HS-5 (cell line): Measurements from ENCODE around the gene DDX52.
A peak's percentile ranks its signal among the peaks of the same experiment; 100 is the strongest.

Experiments
- DNase-seq: peaks from one replicate; pipeline ENCODE4 v3.0.0-alpha.2; 2012; ENCODE audit warnings: low read depth

Gene DDX52

GRCh38 chr17:37576281-37576680, 67.0 kb downstream of the DDX52 start:
- DNase-seq, result peak; percentile 10

- no peak for DNase-seq
Measured at GRCh38 chr17:37574427-37574826, 68.8 kb downstream of the DDX52 start.

- no peak for DNase-seq
Measured at GRCh38 chr17:37571674-37572073, 71.6 kb downstream of the DDX52 start.

GRCh38 chr17:37570527-37571093, 72.6 kb downstream of the DDX52 start:
- DNase-seq, result peak; percentile 24

- DNase-seq, result no peak
Measured at GRCh38 chr17:37568350-37569053, 74.7 kb downstream of the DDX52 start.

GRCh38 chr17:37567538-37567937, 75.7 kb downstream of the DDX52 start:
- no peak for DNase-seq

GRCh38 chr17:37567137-37567536, 76.1 kb downstream of the DDX52 start:
- no peak for DNase-seq

- no peak for DNase-seq
Measured at GRCh38 chr17:37564252-37564651, 79.0 kb downstream of the DDX52 start.

GRCh38 chr17:37562016-37562745, 81.1 kb downstream of the DDX52 start:
- DNase-seq, result no peak
